NT2/D1 (cell line): ENCODE results near the gene TPP1.

Source experiments
- SUZ12 ChIP-seq: IDR thresholded peaks from 2 replicates; pipeline ENCODE4 v1.6.1; 2011; ENCODE audit not compliant: insufficient read length, insufficient read depth; ENCODE audit errors: extremely low read depth
- ZNF274 ChIP-seq: IDR thresholded peaks from 2 replicates; pipeline ENCODE4 v1.6.1; 2011; ENCODE audit warnings: mild to moderate bottlenecking, low read depth, low read length

DNA sequence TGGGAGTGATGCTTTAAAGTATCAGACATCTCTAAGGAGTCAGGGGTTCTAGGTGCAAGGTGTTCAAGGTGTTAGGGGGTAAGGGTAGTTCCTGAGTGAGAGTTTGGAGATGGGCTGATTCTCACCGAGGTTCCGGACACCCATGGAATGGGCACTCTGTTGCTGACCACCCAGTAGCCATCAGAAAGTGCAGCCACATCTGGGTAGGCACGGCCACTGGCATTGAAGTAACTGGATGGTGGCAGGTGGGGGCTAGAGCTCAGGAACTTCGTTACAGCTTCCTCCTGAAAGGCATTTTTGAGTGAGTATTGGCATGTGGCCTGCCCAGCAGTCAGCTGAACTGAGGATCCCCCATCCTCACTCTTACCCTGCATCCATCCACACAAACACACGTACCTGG is 4.2 kb downstream of the TPP1 start:
- TF ChIP-seq ZNF274 (no peak), SUZ12 (no peak)
